Measurements from ENCODE around the gene BRK1.
"Not testable (repeated sequence)": the region's sequence is repeated elsewhere in the genome, so short reads cannot be mapped to it uniquely, and the experiment has no call there.

The BRK1 gene

DNA sequence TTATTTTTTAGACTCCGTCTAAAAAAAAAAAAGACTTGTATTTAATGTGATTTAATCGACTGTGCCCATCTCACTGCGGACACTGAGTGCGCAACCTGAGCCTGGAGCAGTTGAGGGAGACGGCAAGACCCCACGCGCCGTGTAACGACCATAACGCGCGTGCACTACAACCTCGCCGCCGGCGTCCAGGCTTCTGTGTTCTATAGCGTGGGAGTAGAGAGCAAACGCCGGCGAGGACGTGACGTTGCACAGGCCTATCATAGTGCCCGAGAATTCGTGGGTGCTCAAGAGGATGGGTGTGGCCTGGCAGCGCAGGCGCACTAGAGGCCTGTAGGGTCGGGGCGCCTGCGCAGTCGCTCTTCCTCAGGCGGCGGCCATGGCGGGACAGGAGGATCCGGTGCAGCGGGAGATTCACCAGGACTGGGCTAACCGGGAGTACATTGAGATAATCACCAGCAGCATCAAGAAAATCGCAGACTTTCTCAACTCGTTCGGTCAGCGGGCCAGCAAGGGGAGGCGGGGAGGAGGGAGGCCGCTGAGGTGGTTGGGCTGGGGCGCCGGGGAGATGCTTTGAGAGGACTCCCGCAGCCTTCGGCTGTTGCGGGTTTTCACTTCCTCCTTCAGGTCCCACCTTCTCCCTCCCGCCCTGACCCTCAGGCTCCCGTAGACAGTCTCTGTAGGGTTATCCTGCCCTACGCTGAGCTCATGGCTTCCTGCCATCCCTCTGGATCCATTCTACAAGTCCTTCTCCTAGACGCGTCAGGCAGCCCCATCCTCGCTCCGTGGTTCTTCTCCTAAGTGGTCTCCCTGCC is at the start of gene BRK1:
BRK1 (plus strand) TSS at position 350 of the 812 bp plus-strand sequence; CDS start at position 377, 27 bp downstream.
- H3K4me3 ChIP-seq (ENCODE audit: low read length), result peak within 1 kb of the TSS; percentile 99
- TF ChIP-seq, protein P1, sequence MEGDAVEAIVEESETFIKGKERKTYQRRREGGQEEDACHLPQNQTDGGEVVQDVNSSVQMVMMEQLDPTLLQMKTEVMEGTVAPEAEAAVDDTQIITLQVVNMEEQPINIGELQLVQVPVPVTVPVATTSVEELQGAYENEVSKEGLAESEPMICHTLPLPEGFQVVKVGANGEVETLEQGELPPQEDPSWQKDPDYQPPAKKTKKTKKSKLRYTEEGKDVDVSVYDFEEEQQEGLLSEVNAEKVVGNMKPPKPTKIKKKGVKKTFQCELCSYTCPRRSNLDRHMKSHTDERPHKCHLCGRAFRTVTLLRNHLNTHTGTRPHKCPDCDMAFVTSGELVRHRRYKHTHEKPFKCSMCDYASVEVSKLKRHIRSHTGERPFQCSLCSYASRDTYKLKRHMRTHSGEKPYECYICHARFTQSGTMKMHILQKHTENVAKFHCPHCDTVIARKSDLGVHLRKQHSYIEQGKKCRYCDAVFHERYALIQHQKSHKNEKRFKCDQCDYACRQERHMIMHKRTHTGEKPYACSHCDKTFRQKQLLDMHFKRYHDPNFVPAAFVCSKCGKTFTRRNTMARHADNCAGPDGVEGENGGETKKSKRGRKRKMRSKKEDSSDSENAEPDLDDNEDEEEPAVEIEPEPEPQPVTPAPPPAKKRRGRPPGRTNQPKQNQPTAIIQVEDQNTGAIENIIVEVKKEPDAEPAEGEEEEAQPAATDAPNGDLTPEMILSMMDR (conservative IDR thresholded peaks at IDR 0.05; ENCODE audit: low read depth, low read length), result no peak
- peak; percentile 82 for DNase-seq (ENCODE audit: low read depth)

DNA sequence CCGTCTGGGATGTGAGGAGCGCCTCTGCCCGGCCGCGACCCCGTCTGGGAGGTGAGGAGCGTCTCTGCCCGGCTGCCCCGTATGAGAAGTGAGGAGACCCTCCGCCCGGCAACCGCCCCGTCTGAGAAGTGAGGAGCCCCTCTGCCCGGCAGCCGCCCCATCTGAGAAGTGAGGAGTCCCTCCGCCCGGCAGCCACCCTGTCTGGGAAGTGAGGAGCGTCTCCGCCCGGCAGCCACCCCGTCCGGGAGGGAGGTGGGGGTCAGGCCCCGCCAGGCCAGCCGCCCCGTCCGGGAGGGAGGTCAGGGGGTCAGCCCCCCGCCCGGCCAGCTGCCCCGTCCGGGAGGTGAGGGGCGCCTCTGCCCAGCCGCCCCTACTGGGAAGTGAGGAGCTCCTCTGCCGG is 45.4 kb upstream of the BRK1 start:
- H3K4me3 ChIP-seq (ENCODE audit: low read length); DNase-seq (ENCODE audit: low read depth): not testable (repeated sequence)

DNA sequence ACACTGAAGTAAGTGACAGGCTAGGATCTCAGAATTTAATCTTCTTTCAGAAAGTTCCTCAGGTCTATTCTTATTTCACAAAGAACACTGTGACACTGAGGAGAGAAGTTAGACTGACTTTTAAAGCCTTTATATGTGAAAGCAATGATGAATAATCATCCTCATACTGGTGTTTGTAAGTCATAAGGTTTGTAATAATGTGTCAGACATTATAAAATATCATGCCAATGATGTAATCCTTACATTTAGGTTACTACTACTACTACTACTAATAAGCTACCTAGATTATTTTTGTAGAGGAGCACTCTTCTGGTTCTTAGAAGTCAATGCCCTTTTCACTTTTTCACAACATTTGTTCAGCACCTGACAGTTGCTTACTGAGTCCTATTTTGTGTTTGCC is 40.8 kb upstream of the BRK1 start:
- DNase-seq (ENCODE audit: low read depth), result no peak
- TF ChIP-seq, protein P1 (conservative IDR thresholded peaks at IDR 0.05; ENCODE audit: low read depth, low read length), result no peak
- no peak overlapping the region for H3K4me3 ChIP-seq (ENCODE audit: low read length)

DNA sequence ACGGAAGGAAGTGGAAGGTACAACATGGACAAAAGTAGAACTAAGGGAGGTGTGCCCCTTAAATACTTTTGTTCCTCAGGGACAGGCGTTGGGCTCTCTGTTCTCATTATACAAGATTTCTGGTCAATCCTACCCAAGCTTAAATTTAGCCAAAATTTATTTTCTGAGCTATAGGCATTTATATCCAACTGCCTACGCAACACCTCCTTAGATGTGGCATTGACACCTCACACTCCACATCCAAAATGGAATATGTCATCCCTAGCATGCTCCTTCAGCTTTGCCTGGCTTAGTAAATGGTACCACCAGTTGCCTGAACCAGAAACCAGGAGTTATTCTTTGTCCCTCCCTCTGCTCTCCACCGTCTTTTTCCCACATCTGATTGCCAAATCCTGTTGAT is 33.6 kb upstream of the BRK1 start:
- TF ChIP-seq, protein P1 (conservative IDR thresholded peaks at IDR 0.05; ENCODE audit: low read depth, low read length), result no peak
- DNase-seq (ENCODE audit: low read depth), result no peak
- no peak overlapping the region for H3K4me3 ChIP-seq (ENCODE audit: low read length)

DNA sequence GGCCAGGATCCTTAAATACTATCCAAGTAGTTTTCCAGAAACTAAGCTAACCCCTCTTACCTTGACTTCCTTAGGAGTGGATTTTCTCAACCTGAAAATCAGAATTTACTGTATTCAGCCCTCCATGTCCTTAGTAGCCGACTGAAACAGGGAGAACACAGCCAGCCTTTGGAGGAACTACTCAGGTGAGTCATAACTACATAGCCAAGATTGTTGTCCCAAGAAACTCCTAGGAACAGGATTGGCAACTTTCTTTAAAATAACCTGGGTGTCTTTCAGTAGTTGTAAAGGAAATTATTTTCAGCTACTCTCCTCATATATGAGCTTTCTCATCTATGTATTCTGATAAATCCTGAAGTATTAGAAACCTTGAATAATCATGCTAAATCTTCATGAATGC is 29.7 kb upstream of the BRK1 start:
- DNase-seq (ENCODE audit: low read depth), result no peak
- H3K4me3 ChIP-seq (ENCODE audit: low read length), result no peak overlapping the region
- TF ChIP-seq, protein P1 (conservative IDR thresholded peaks at IDR 0.05; ENCODE audit: low read depth, low read length), result no peak

DNA sequence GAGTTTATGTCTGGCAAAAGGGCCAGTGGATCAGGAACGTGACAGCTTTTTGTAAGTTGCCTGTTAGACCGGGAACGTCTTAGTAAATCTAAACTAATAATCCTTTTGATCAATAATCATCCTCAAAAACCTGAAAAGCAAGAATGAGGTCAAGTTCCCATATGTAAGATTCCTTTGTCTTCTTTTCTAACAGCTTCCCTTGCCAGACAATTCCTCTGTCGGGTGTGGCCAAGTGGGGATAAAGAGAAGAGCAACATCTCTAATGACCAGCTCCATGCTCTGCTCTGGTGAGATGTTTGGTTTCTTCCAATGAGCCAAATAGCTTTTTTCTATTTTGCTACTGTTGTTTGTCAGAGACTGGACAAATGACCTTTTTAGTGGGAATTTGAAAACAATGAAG is 27.2 kb upstream of the BRK1 start:
- no peak for DNase-seq (ENCODE audit: low read depth)
- TF ChIP-seq, protein P1 (conservative IDR thresholded peaks at IDR 0.05; ENCODE audit: low read depth, low read length), result no peak
- no peak overlapping the region for H3K4me3 ChIP-seq (ENCODE audit: low read length)

DNA sequence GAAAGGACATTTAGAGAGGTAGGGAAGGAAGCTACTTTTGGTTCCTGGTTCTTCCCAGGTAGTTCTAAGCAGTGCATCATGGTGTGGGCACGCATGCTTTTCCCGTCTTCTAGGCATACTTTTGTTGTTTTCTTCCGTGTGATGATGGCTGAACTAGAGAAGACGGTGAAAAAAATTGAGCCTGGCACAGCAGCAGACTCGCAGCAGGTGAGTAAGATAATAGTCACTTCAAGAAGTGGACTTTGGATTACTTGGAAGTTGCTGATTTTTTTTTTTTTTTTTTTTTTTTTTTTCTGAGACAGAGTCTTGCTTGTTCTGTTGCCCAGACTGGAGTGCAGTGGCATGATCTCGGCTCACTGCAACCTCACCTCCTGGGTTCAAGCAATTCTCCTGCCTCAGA is 25.3 kb upstream of the BRK1 start:
- TF ChIP-seq, protein P1 (conservative IDR thresholded peaks at IDR 0.05; ENCODE audit: low read depth, low read length), result no peak
- DNase-seq (ENCODE audit: low read depth), result no peak
- no peak overlapping the region for H3K4me3 ChIP-seq (ENCODE audit: low read length)

DNA sequence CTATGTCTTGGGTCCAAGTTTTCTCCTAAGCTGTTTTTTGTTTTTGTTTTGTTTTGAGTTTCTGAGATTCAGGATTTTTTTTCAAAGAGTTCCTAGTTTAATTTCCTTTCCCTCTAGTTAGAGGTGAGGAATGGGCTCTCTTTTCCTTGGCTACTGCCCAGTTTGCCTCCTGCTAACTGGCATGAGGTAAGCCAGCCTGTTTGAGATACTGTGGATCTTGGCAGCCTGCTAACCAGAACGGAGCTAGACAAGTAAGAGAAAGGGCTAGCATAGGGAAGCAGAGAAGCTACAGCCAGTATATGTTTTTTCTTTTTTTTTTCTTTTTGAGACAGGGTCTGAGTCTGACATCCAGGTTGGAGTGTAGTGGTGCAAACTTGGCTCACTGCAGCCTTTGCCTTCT is 24.7 kb upstream of the BRK1 start:
- H3K4me3 ChIP-seq (ENCODE audit: low read length); DNase-seq (ENCODE audit: low read depth): not testable (repeated sequence)

DNA sequence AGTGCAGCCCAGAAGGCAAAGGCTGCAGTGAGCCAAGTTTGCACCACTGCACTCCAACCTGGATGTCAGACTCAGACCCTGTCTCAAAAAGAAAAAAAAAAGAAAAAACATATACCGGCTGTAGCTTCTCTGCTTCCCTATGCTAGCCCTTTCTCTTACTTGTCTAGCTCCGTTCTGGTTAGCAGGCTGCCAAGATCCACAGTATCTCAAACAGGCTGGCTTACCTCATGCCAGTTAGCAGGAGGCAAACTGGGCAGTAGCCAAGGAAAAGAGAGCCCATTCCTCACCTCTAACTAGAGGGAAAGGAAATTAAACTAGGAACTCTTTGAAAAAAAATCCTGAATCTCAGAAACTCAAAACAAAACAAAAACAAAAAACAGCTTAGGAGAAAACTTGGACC is 24.1 kb upstream of the BRK1 start:
- not testable (repeated sequence) for H3K4me3 ChIP-seq (ENCODE audit: low read length); DNase-seq (ENCODE audit: low read depth)
